HG02938 (cell line): ENCODE data around the gene PTPRG.

ENCODE experiments used
- ATAC-seq: cut with Tn5 transposase; IDR thresholded peaks from one replicate; pipeline ENCODE4 v1.9.1; 2021; ENCODE audit warnings: mild to moderate bottlenecking, moderate library complexity; ENCODE audit not compliant: unreplicated experiment

Gene PTPRG

DNA sequence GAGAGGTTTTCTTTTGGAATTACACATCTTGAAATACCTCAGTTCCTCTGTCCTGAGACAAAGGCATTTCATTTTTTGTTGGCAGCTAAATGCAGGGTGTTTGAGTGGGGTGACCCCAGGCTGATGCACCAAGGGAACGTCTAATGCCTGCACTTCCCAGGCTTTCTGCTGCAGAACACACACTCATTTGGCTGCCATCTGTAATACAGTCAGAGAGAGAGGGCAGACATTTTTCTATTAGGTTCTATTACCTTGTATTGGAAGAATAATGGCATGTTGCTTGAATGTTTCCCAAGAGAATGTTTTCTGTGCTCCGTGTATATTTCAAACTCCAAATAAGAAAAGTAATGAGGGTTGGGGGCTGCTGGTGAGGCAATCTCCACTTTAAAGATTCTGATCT, 87.1 kb downstream of the PTPRG start:
- ATAC-seq: no peak

DNA sequence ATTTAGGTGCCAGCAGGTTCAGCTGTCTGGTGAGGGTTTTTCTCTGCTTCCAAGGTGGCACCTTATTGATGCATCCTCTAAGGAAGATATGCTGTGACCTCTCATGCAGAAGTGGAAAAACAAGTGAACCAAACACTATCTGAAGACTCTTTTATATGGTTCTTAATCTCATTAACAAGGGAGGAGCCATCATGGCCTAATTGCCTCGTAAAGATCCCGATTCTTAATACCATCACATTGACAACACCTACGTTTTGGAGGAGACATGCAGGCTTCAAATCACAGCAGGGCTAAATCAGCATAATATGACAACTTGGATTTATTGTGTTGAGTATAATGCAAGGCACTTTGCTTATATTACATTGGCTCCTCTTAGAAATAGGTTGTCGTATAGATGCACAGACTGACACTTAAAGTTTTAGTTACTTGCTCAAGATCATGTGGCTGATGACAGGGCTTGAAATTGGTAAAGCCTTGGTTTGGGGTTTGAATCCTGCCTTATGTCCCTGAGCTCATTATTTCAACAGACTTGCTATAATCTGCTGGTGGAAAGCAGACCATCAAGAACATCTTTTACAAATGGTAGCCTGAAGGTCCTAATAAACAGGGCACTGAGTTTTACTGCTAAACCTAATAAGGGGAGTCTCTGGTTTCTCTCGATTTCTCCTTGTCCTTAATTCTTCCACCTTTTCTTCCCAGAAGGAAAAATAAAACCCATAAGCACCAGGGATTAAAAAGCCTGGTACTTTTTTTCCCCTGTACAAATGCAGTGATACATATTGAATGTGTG, 88.2 kb downstream of the PTPRG start:
- no peak for ATAC-seq

DNA sequence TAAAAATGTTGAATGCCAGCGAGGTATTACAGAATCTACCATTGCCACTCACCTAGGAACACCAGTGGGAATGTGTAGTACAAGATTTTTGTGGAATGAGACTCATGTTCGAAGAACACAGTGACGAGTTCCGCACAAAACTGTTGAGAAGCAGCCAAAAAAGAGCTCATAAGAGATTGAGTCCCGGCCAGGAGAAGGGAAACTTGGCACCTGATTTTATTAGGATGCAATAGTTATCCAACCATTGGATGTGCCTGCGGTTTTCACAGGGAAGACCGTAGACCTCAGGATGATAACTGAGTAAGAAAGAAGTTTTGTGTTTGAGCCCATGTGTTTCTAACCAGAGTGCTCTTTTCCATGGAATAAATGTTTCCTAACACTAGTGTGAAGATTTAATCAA, 88.9 kb downstream of the PTPRG start:
- no peak for ATAC-seq

DNA sequence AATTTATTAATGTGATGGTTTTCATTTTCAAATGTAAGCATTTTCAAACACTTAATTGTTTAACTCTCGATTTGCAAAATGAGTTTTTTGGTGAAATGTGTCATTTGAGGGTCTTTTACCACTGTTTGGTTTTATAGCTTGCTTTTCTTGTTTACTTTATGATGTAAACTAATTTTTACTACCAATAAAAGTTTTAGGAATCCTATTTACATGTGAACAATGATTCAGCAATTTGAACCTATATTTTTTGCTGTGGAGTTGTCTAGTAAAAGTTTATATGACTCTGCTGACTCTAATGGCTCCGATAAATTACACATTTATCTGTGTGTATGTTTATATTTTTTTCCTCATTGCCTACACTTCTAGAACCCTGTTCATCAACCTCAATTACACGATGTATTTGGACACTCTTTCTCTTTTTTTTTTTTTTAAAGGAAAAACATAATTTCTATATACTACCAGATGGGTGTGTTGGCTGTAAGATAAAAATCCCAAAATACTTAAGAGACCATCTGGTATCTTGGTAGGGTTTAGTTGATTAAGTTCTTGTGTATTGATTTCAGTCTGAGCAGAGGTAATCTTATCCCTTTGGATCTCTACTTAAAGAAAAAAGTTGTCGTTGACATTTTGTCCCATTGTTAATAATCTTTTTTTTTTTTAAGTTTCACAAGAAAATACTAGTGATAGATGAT, 89.5 kb downstream of the PTPRG start:
- ATAC-seq: no peak

- ATAC-seq: no peak
Observed at GRCh38 chr3:61657689-61658088, 96.3 kb downstream of the PTPRG start.

DNA sequence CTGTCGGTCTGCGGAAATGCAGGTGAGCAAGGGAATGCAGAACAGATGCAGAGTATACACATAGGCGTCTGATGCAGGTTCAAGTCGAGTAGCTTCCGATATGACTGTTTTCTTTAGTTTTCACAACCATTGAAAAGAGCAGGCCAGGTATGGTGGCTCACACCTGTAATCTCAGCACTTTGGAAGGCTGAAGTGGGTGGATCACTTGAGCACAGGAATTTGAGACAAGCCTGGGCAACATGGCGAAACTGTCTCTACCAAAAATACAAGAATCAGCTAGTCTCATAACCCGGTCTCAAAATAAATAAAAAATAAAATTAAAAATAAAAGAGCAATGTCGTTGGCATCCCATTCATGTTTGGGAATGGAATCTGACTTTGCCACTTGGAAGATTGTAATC, 101.5 kb downstream of the PTPRG start:
- no peak for ATAC-seq

GRCh38 chr3:61663356-61664104, 102.2 kb downstream of the PTPRG start:
- ATAC-seq: no peak

DNA sequence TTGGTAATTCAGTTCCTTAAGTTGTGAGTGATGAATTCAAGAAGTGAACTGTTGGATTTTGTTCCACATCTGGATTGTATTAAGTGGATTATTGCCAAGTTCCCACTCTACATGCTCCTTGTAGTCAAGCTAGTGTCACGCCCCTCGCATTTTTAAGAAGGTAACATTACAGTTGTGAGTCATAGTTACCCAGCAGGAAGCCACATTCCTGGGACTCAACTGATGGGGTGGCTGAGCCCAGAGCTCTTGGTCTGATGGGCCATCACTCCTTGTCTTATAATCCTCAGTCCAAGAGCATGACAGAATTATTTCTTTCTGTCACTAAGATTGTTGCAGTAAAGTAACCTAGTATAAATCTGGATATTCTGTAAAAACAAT, 102.7 kb downstream of the PTPRG start:
- no peak for ATAC-seq

- ATAC-seq: no peak
Observed at GRCh38 chr3:61665121-61665520, 103.8 kb downstream of the PTPRG start.

DNA sequence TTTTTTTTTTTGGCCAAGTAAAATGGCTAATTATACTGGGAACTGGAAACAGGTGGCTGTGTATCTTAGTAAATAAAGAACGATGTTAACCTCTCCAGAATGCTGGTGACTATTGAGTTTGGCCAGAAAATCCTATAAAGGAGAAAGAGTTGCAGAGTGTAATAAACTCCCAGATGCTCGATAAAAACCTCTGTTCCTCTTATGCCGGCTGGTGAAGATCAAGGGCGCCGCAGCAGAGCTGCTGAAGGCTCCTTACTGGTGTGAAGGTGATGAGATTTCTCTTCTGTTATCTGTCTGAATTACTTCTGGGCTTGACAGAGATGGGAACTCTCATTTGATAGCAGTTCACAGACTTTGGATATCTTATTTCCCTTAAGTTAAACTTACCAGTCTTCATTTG, 104.6 kb downstream of the PTPRG start:
- ATAC-seq: no peak

- ATAC-seq: no peak
Observed at GRCh38 chr3:61666615-61667330, 105.4 kb downstream of the PTPRG start.

DNA sequence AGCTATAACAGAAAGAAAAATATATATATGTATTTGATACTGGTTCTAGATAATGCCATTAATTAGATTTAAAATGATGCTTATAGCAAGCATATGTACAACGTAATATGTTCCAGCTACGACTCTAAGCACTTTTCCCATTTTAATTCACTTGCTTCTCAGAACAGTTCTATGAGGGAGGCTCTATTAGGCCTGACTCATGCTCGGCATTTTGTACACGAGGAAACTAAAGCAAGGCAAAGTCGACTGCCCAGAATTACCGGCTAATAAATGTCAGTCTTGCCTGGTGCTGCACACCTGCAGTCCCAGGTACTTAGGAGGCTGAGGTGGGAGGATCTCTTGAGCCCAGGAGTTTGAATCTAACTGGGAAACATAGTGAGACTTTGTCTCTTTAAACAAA, 106.0 kb downstream of the PTPRG start:
- no peak for ATAC-seq

DNA sequence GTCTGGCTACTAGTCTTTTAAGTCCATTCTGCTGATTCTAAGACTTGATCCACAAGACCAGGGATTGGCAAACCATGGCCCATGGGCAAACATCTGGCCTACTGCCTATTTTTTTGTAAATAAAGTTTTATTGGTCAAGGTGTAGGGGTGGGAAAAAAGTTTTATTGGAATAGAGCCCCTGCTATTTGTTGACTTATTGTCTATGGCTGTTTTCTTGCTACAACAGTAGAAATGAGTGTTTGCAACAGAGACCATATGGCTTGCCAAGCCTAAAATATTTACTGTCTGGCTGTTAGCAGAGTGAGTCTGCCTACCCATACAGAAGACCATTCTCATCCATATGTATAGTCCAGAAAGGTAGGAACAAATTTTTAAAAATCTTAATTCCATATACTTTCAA, 106.4 kb downstream of the PTPRG start:
- ATAC-seq: no peak

GRCh38 chr3:61668317-61668864, 107.0 kb downstream of the PTPRG start:
- ATAC-seq: no peak

DNA sequence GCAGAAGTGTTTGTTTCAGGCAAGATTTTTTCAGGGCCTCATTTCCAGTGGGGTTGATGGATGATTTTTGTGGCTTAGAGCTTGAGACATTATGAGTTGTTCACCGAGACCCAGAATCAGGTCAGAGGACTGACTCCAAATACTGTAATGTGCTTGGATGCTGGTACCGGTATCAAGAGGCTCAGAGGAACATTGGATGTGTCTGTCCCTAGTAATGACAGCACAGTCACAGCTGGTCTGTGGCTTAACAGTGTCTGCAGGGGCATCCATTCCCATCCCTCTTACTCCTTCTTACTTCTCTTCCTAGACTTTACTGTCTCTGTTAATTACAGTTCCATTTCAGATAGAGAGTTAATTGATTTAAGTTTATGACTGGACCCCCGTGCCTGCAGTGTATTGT, 107.8 kb downstream of the PTPRG start:
- ATAC-seq: no peak

DNA sequence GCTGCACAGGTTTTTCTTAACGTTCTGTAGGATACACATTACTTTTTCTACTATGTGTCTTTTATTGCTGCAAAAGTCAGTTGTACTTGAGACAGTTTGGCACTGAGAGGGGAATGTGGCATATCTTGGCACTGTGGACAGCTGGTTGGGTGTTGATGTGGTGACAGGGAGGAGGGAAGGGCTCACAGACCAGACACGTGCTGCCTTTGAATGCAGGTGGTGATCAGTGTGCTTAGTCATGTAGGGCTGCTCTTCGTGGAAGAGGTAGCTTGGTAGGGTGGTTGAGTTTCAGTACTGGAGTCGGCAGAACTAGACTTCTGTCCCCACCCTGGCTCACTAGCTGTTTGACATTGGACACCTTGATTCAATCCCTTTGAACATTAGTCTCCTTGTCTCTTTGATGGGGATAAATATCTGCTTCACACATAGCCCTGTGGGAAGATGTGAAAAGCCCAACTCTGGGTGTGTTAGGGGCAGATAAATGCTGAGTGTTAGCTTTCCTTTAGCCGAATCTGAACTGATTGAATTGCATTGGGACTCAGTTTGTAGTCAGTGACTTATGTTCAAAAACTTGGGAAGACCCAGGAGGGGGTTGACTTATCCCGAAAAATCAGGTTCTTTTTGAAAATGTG, 108.4 kb downstream of the PTPRG start:
- no peak for ATAC-seq

DNA sequence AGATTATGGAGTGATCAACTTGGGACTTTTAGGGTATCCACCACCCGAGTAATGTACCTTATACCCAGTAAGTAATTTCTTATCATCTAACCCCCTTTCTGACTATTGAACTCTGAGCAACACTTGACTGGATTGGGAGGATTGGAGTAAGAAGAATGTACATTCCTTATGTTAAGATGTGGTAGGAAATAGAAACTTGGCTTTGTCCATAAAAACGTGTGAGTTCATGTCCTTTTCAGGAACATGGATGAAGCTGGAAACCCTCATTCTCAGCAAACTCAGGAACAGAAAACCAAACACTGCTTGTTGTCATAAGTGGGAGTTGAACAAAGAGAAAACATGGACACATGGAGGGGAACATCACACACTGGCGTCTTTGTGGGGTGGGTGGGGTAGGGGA, 112.3 kb downstream of the PTPRG start:
- no peak for ATAC-seq

DNA sequence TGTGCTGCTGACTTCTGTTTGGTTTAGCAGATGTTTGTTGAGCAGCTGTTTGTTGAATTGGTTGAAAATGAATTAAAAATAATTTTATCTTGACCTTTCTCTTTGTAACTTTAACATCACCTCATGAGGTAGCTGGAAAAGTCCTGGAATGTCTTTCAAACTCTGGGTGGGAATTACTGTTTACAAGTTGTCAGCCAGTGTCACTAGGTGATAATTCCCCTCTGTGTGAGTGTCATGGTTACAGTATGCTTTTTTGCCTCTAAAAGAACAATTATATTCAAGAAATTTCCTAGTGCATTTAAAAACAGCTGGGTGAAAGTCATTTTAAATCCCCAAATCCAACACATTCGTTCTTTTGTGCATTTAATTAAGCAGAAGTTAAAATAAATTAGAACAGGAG, 113.2 kb downstream of the PTPRG start:
- ATAC-seq: no peak

GRCh38 chr3:61679026-61679425, 117.7 kb downstream of the PTPRG start:
- ATAC-seq: no peak

DNA sequence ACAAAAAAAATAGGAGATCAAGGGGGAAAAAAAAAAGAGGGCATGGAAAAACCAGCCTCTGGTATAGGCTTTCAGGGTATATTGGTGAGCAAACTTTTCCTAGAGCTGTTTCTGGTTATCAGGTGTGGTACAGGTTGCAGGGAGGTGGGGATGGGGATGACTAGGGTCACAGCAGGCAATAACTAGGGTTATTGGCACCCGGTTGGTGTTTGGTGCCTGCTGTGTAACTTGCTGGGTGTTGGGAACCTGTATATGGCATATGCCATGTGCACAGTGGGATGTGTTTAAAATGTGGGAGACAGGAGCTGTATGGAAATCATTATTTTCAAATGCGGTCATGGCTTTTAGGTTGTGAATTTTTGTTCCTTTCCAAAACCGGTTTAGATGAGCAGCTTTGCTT, 119.2 kb downstream of the PTPRG start:
- ATAC-seq: no peak

DNA sequence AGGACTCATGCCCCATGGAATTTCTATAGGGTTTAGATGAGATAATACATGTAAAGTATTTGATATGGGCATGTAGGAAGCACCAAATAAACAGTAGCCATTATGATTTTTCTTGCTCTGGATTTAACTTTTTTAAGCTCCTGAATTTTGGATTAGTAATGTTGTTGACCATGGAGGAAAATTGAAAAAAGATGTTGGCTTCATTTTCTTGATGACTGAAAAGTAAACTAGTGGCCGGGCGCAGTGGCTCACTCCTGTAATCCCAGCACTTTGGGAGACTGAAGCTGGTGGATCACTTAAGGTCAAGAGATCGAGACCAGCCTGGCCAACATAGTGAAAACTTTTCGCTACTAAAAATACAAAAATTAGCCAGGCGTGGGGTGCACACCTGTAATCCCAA, 120.3 kb downstream of the PTPRG start:
- no peak for ATAC-seq
